GM19467 (cell line): Measurements from ENCODE around the gene INSYN1.
"Not testable (repeated sequence)": the region's sequence is repeated elsewhere in the genome, so short reads cannot be mapped to it uniquely, and the experiment has no call there.

Experiments used
- ATAC-seq: cut with Tn5 transposase; IDR thresholded peaks from one replicate; pipeline ENCODE4 v1.9.1; 2021; ENCODE audit warnings: mild to moderate bottlenecking, moderate library complexity; ENCODE audit not compliant: unreplicated experiment

INSYN1 gene

DNA sequence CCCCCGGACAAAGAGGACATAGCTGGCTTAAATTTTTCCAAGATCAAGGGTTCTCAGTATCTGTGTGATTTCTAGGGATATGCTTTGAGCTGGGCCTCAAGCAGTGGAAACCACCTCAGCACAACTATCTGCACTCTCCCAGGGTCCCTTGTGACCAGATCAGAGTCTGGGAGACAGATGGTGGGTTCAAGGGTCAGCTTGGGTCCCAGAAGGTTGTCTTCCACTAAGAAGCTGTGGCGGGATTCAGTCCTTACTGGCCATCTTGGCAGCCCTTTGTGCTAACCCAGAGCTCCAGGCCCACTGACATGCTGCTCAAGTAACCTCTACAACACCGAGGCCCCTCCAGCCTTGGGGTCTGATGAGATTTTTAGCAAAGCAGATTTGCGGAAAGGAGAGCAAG lies 2.7 kb downstream of the INSYN1 start:
- no peak for ATAC-seq

DNA sequence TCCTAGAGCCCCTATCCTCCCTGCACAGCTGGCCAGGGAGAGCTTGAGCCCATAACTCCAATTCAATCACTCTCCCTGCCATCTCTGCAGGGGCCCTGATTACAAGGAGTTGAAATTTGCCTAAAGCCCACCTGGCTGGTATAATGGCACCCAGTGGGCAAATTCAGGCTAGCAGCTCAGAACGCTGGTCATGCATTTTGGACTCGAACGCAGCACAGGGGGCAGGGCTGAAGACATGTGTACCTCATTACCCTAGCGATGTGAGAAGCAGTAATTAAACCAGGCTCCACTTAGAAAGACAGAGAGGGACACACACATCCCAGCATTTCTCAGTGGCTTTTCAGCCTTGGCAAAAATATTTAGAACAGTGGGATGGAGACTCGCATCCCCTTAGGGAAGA lies 3.2 kb downstream of the INSYN1 start:
- no peak for ATAC-seq

DNA sequence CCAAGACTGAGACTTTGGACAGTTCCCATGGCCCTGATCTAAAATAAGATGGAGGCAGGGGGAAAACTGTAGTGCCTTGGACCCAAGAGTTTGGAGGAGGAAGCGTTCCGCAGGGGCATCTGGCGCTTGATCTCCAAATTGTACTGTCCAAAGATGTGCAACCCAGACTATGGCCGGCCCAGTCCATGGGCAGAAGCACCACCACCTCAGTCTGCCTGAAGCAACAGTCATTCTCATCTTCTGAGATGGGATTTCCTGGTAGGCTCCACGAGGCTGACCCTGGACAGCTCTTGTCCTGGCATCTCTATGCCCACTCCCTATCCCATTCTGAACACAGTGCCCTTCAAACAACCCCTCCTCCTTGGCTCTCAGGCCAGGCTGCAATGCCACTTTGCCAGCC lies 3.6 kb downstream of the INSYN1 start:
- no peak for ATAC-seq

DNA sequence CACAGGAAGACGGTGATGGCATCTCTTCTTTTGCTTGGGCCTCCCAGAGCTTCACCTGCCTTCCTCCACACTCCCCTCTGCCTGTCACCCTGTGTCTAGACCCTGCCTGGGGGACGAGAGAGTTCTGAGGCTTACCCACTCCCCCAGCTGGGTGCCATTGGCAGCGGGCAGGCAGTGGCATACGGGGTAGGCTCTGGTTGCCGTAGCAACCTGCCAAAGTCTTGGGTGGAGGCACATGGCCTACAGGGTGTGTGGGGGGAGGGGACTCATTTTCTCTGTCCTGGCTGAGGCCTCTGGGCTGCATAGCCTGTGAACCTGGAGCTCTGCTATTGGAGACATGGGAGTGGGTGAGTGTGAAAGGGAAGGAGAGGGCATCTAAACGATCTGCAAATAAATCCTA lies 4.4 kb downstream of the INSYN1 start:
- no peak for ATAC-seq

DNA sequence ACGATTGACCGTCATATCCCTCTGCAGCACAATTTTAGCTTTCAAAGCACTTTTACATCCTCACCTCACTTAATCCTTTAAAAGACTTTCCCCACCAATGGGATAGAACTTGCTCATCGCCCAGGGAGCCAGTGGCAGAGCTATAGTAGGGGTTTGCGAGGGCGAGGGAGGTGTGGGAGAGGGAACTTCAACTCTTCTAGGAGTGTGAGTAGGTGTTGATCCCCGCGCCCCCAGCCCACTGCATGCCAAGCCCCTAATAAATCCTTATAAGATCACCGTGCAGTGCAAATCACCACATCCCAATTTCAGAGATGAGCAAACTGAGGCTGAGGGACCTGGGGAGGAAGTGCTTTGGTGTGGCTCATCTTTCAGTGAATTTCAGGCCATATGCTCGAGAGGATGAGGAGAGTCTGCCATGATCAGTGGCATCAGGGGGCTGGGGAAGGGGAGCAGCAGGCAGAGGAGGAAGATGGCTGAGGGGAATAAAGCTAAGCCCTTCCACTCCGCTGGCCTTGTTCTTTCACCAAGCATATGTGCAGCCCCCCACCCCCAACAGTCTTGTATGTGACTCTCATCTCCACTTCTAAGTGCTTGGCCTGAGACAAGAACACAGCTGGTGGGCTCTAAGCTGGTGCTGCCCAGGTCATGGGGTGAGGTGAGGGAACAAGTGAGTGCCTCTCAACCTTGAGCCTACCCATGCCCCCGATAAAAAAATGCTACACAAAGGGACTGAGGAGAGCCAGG lies 5.1 kb downstream of the INSYN1 start:
- ATAC-seq, result no peak

DNA sequence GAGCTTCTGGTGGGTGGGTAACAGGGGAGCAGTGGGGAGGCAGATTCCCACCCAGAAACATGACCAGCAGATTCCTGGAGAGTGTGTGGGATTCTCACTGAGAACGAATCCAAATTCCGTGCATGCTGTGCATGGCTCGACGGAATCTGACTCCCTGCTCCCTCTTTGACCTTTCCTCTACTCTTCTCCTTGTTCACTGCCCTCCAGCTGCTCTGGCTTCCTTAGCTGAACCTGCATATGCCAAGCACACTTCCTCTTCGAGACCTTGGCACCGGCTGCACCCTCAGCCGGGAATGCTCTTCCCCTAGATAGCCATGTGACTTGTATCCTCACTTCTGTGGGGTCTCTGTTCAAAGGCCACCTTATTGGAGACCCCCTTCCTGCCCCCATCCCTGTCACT lies 6.3 kb downstream of the INSYN1 start:
- no peak for ATAC-seq

DNA sequence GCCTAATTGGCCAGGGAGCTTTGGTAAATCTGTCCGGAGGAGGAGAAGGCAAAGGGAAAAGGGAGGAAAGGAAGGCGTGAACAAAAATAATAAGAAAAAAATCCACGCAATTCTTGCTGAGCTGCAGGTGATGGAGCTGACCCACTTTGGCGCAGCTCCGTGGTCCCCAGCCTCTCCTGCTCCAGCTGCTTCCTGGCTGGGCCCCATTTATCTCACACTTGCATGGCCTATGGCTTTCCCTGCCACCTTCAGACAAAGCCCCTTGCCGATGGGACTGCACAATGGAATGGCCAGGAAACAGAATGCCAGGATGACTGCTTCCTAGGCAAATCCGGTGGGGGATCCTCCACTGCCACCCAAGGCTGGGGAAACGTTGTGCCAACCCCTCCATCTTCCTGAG lies 6.9 kb downstream of the INSYN1 start:
- no peak for ATAC-seq

DNA sequence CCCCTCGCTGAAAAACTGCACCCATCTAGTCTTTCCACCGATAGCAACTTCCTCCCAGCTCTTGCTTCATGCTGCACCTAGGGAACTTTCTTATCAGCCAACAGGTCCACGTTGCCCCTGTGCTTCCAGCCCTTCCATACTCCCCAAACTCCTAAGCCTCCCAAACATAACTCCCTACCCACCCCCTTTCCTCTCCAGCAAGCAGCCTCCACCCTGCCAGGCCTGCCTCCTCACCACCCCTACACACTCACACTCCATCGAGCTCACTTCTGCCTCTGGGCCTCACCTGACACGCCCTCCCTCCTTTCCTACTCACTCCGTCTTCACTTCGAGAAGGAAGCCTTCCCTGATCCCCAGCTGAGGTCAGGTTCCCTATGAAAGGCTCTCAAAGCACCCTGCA lies 8.1 kb downstream of the INSYN1 start:
- ATAC-seq, result no peak

DNA sequence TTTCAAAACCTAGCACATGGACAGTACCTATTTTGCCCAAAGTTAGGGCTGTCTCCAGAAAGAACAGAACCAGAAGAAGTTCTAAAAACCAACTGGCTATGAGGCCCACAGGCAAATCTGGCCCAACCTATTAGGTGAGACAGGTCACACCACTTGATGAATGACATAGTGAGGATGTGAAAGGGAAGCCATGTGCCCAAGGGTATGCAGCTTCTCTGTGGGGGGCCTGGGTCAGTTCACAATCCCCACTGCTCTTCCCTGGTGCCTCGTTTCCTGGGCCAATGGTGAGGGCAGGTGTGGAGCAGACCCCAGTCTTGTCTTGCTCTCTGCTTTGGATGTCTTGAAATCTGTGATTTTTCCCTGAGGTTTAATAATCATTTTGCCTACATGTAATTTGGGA lies 8.9 kb downstream of the INSYN1 start:
- ATAC-seq, result no peak

DNA sequence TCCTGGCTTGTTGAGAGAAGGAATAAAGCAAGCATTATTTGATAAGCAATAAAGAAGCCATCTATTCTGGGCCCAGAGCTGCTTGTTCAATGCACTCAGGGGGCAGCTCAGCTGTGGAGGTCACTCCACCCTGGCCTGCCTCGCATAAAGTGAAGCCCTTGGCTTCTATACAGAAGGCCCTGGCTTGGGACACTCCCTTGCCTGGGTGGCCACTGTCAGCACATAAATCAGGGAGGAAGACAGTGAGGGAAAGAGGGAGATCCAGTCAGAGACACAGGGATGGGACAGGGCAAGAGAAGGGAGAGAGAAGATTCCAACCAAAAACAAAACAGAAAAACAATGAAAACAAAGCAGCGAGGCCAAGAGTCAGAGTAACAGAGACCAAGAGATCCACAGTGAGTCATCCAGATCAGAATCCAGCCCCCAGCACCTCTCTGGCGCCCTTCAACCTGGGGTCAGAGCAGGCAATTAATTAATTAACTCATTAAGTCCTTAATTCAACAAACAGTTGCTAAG lies 11.8 kb downstream of the INSYN1 start:
- ATAC-seq, result no peak

DNA sequence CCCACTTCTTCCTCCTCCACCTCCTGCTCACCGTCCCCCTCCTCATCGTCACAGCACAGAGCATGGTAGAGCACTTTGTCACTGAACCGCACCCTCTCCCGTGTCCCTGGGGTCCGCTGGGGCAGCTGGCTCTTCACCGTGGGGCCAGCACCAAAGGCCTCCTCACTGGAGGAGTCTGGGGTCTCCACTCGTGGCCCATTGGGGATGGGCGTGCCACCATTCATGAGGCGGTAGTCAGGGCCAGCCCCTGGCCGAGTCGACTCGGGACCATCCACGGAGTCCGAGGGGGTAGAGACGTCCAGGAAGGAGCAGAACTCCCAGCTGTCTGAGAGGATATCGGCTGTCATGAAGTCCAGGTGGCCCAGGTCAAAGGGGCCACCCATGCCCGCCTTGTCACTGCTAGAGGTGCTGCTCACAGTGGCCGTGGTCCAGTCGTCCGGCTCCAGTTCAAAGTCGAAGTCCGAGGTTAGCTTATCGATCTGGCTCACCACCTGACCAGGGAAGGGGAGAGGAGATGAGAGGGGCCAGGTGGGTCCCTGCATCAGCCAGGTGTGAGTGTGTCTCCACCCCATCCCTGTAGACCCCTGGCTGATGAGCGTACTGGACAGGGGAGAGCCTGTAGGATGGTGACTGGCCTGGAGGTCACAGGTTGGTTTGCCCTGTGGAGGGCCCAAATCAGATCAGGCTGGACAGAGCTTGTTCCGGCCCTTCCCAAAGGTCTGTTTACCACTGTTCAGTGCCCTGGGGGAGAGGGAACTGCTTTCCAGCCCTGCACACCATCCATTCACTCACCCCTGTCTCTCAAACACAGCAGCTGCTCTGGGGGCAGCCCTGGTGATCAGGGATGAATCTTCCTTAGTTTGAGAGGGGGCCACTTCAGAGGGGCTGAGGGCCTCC lies 12.8 kb downstream of the INSYN1 start:
- ATAC-seq, result no peak

DNA sequence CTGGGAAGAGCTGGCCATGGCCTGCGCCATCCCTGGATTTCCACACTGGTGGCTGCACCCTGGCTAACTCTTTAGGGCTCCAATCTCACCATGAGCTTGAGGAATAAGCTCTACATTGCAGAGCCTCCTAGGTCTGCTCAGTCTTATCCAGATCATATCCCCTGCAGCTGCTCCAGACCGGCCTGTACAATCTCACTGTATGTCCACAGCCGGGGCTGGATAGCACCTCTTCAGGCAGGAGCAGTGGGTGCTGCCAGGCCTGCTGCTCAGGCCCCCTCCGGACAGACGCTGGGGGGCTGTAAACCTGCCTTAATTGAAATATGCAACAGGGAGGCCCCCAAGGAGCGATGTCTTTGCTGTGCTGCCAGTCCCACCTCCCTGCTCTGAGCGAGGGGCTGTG lies 15.6 kb downstream of the INSYN1 start:
- ATAC-seq, result no peak

DNA sequence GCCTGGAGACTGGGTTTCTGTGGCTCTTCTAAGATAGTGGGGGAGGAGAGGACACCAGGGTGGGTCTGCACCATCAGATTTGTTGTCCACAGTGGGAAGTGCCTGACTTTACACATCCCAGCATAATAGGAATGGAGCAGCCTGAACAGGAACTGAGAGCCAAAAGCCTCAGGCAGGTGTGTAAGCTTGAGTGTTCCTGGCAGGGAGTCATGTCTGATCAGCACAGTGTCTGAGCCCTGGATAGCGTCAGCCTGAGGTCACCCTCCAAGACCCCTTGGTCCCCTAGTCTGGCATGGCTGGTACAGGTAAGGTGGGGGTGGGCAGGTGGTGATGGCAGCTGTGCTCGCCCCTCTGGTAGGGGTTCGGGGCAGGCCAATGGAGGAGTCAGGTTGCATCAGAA lies 20.2 kb downstream of the INSYN1 start:
- ATAC-seq, result no peak

DNA sequence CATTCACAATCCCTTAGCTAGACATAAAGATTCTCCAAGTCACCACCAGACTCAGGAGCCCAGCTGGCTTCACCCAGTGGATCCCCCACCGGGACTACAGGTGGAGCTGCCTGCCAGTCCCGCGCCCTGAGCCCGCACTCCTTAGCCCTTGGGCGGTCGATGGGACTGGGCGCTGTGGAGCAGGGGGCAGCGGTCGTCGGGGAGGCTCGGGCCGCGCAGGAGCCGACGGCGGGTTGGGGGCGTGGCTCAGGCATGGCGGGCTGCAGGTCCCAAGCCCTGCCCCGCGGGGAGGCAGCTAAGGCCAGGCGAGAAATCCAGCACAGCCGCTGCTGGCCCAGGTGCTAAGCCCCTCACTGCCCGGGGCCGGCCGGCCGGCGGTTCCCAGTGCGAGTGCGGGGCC lies 21.1 kb downstream of the INSYN1 start:
- ATAC-seq, result not testable (repeated sequence)

DNA sequence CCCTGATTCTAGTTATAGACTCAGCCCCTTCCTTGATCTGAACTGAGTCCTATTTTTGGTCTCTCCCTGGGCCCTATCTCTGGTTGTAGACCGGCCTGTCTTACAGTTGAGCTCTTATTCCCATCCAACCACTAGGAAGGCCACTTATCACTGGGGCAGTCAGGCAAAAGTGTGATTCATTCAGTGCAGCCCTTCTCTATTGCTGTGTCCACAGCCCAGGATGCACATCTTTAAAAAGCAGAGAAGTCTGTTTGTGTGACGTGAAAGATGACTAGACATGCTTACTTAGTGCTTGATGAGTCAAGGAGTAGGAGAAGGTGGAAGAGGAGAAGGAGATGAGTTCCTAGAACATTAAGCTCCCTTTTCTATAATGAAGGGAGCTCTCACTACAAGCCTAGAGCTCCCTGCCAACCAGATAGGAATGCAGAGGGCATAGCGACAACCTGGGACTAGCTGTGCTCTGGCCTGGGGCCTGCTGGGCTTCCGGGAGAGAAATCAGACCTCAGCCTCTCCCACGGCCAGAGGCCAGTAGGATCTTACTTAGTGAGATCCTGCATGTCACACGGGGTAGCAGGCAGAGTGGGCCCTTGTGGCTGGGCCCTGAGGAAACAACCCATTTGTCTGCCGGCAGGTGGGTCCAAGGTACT lies 25.7 kb downstream of the INSYN1 start:
- ATAC-seq, result no peak

DNA sequence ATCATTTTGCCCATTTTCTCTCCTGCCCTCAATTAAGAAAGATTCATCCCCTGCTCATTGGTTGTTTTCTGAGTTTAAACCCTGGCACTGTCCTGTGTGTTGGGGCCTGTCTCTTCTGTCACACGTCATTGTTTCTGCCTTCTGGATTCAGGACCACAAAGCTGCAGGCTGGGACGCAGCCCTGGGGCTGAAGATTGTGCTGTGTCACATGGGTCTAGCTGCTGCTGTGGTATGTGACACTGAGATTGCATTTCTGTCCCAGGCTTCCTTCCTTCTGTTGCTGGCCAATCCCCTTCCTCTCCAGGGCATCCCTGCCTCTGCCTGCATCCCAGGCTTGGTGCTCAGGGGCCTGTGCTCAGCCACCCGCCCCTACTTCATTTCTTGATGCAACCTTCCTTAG lies 28.9 kb downstream of the INSYN1 start:
- ATAC-seq, result no peak

DNA sequence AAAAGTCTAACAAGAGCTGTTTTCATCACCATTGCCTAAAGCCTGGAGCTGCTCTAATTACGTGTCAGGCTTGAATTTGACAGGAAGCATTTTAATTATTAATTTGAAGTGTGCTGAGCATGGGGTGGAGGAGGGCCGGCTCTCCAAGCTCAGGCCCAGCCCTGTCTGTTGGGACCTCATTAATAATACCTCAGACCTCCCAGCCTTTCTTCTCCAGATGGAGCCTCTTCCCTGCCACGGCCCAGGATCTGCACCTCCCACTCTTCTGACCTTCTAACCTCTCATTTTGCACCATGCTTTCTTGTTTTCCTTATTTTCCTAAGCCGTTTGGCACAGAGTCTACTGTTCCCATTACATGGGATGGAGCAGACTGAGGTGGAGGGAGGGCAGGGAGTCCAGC lies 30.0 kb downstream of the INSYN1 start:
- ATAC-seq, result no peak

DNA sequence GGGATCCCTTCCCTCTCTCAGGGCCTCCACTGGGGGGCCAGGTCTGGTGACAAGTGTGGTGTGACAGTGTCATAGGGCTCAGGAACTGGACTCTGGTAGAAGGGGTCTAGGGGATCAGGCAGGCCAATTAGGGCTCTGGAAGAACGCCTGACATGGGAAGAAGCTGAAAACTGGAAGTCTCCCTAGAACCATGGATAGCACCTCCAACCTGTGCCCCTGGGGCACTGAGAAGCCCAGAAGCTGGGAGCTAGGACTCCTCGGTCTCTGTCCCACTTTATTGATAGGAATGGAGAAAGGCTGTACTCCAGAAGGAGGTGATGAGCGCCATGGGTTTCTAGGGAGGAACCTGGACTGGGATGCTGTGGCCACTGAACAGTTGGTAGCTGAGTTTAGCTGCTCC lies 30.7 kb downstream of the INSYN1 start:
- no peak for ATAC-seq

DNA sequence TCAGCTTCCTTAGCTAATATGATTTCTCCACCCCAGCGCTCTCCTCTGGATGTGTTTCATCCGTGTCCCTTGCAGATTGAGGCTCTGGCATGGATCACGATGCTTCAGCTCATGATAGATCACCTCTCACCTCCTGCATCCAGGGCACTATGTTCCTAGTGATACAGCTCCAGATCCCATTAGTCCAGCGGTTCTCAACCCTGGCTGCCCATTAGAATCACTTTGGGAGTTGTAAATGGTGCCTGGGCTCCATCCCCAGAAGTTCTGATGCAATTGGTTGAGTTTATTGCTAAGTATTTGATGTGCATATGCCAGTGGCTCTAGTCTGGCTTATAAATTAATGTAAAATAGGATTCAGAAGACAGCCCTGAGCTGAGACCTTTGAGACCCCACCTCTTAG lies 34.5 kb downstream of the INSYN1 start:
- no peak for ATAC-seq

DNA sequence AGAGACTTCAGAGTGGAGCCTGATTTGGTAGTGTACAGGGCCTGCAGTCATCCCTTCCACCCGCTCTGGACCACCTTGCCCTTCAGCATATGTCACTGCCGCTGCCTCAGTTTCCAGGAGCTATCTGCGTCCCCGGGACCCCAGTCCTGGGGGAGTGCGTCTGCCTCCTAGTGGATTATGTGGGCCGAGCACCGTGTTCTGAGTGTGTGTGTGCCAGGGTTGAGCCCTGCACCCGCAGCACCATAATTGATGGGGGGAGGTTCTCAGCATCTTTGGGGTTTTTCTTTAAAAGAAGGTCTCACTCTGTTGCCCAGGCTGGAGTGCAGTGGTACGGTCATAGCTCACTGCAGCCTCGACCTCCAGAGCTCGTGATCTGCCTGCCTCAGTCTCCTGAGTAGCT lies 35.3 kb downstream of the INSYN1 start:
- no peak for ATAC-seq

DNA sequence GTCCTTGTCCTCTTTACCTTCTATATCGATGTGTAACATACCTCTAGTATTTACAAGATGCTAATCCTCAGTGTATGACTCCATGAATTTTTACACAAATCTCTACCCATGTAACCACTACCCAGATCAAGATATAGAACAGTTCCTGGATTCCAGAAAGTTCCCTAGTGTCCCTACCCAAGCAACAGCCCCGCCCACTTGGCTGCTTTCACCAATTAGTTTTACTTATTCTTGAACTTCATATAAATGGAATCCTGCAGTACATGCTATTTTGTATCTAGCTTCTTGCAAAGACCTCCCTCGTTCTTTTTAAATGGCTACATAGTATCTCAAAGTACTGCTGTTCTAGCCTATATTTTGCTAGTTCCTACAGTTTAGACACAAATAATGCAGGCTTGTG lies 35.9 kb downstream of the INSYN1 start:
- ATAC-seq, result no peak

DNA sequence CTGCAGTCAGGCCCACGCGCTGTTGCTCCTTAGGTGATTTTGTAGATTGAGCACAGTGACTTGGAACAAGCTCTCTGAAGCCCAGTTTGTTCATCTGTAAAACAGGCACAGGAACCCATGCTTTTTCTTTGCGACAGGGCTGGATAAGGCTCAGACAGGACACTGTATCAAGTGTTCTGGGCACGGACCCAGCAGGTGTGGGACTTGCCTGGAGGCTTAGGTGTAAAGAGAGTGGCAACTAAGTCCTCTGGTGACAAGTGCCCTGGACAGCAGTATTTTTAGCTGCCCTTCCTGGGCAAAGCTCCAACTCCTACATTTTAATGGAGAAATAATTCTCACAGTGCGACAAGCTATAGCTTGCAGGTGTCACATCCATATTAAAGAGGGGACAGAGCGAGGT lies 36.7 kb downstream of the INSYN1 start:
- ATAC-seq, result no peak
